Small intestine (tissue), 7 donors: Measurements from ENCODE around the gene ZNF521. TPM values are rescaled to one million over a fixed set of nuclear protein-coding genes. Genes with fewer than 3 reads are reported as not detected.

ENCODE experiments used
- DNase-seq, 2 donors: peaks; one replicate each; pipeline versions ENCODE4 v3.0.0 to v3.0.0-alpha.2; 2013
- FAIRE-seq: peaks from 2 replicates; lab custom pipeline; 2012; peaks lifted over from hg19 to GRCh38; lab: Jason Lieb, UNC
- H3K27ac ChIP-seq, 3 donors: one replicate each; pipeline ENCODE4 v1.5.1; 2013; ENCODE audit warnings: low read length in 2 of 3, mild to moderate bottlenecking in 2 of 3, control low read depth in 1 of 3, inconsistent platforms in 1 of 3, low read depth in 1 of 3, moderate library complexity in 1 of 3
- H3K27me3 ChIP-seq, 3 donors: one replicate each; pipeline ENCODE4 v1.6.1; 2013; ENCODE audit warnings: low read length in 3 of 3, inconsistent platforms in 1 of 3; ENCODE audit not compliant: control insufficient read depth in 3 of 3, insufficient read depth in 3 of 3
- H3K36me3 ChIP-seq, 3 donors: one replicate each; pipeline ENCODE4 v1.6.1; 2013; ENCODE audit warnings: low read length in 3 of 3, inconsistent platforms in 1 of 3, low read depth in 1 of 3, mild to moderate bottlenecking in 1 of 3, moderate library complexity in 1 of 3; ENCODE audit not compliant: control insufficient read depth in 3 of 3, insufficient read depth in 2 of 3
- H3K4me1 ChIP-seq, 3 donors: one replicate each; pipeline ENCODE4 v1.6.1; 2013; ENCODE audit warnings: low read length in 2 of 3, inconsistent platforms in 1 of 3, low read depth in 1 of 3, mild to moderate bottlenecking in 1 of 3, moderate library complexity in 1 of 3; ENCODE audit not compliant: control insufficient read depth in 3 of 3, insufficient read depth in 2 of 3
- H3K4me3 ChIP-seq, 3 donors: one replicate each; pipeline ENCODE4 v1.5.1; 2013; ENCODE audit warnings: low read length in 3 of 3, control low read depth in 1 of 3, inconsistent platforms in 1 of 3, low read depth in 1 of 3, mild to moderate bottlenecking in 1 of 3, moderate library complexity in 1 of 3
- H3K9me3 ChIP-seq, 2 donors: one replicate each; pipeline ENCODE4 v1.6.1; 2013; ENCODE audit warnings: low read depth in 1 of 2, low read length in 1 of 2; ENCODE audit not compliant: control insufficient read depth in 2 of 2, insufficient read depth in 1 of 2
- WGBS, 3 donors: extraction: QIAGEN DNeasy Blood & Tissue Kit; methylation state at CpG; one replicate each; pipeline ENCODE4 v1.1.7; 2013; 5-methylcytosine and 5-hydroxymethylcytosine counted together
- polyA plus RNA-seq, 4 donors: library from polyadenylated mRNA; stranded (reverse) in 3 of 4; unstranded in 1 of 4; fragments of 200-250 nt in 3 of 4; fragments of 120-200 nt in 1 of 4; gene quantifications; one replicate each; pipeline versions ENCODE4 v1.2.1 to v1.2.3, GENCODE V29; 2013
- donor health status: healthy with polysubstance abuse.
- donor health status: control.
- donor health status: control.
- donor health status: Bipolar disorder and iron deficiency.
- donor health status: healthy.

ZNF521 gene
- polyA plus RNA-seq, 4 donors: 3.5 to 5.5 (median 3.9) TPM; not detected in 1

- Histone ChIP-seq H3K27ac (no peak overlapping the region), H3K4me1 (no peaks in the 10 kb centered on the region), H3K4me3 (no peak overlapping the region), H3K27me3 (no peaks in the 10 kb centered on the region), H3K9me3 (no peaks in the 10 kb centered on the region), H3K36me3 (no peaks in the 10 kb centered on the region)
- FAIRE-seq (no peak), DNase-seq (no peak)
These were observed 20.0 kb downstream of the ZNF521 start for GRCh38 chr18:25332002-25332401.

GRCh38 chr18:25329783-25330182 is 22.2 kb downstream of the ZNF521 start:
- H3K27me3 ChIP-seq: no peaks in the 10 kb centered on the region
- H3K27ac ChIP-seq: no peak overlapping the region
- no peaks in the 10 kb centered on the region for H3K36me3 ChIP-seq
- FAIRE-seq (no peak), DNase-seq (no peak)
- no peaks in the 10 kb centered on the region for H3K4me1 ChIP-seq
- no peaks in the 10 kb centered on the region for H3K9me3 ChIP-seq
- 56 to 62% (median 61%) methylated on average over 1 of the region's 1 CpG for WGBS, 3 donors
- H3K4me3 ChIP-seq: no peak overlapping the region

GRCh38 chr18:25327584-25327983 is 24.4 kb downstream of the ZNF521 start:
- Histone ChIP-seq H3K27ac (no peak overlapping the region), H3K27me3 (no peaks in the 10 kb centered on the region), H3K9me3 (no peaks in the 10 kb centered on the region), H3K36me3 (no peaks in the 10 kb centered on the region), H3K4me1 (no peaks in the 10 kb centered on the region), H3K4me3 (no peak overlapping the region)
- 59 to 71% (median 67%) methylated on average over 9 of the region's 9 CpGs for WGBS, 3 donors
- DNase-seq (no peak), FAIRE-seq (no peak)

GRCh38 chr18:25326361-25326952 is 25.5 kb downstream of the ZNF521 start:
- H3K4me1 ChIP-seq: no peaks in the 10 kb centered on the region
- WGBS, 3 donors: 75 to 90% (median 85%) methylated on average over 4 of the region's 4 CpGs
- FAIRE-seq (no peak), DNase-seq (no peak)
- no peak overlapping the region for H3K4me3 ChIP-seq
- no peaks in the 10 kb centered on the region for H3K36me3 ChIP-seq
- H3K9me3 ChIP-seq: no peaks in the 10 kb centered on the region
- no peak overlapping the region for H3K27ac ChIP-seq
- no peaks in the 10 kb centered on the region for H3K27me3 ChIP-seq

GRCh38 chr18:25322806-25323205 is 29.2 kb downstream of the ZNF521 start:
- H3K36me3 ChIP-seq: no peaks in the 10 kb centered on the region
- H3K27me3 ChIP-seq: no peaks in the 10 kb centered on the region
- no peak for FAIRE-seq
- DNase-seq: no peak
- WGBS, 3 donors: 84 to 89% (median 86%) methylated on average over 4 of the region's 4 CpGs
- no peak overlapping the region for H3K4me3 ChIP-seq
- H3K9me3 ChIP-seq: no peaks in the 10 kb centered on the region
- no peak overlapping the region for H3K27ac ChIP-seq
- H3K4me1 ChIP-seq: no peaks in the 10 kb centered on the region

- no peak for DNase-seq
- no peaks in the 10 kb centered on the region for H3K36me3 ChIP-seq
- H3K27me3 ChIP-seq: no peaks in the 10 kb centered on the region
- no peaks in the 10 kb centered on the region for H3K4me1 ChIP-seq
- H3K9me3 ChIP-seq: no peaks in the 10 kb centered on the region
- H3K4me3 ChIP-seq: no peak overlapping the region
- no peak for FAIRE-seq
- H3K27ac ChIP-seq: no peak overlapping the region
- WGBS, 3 donors: 80 to 85% (median 81%) methylated on average over 9 of the region's 9 CpGs
These were observed 35.5 kb downstream of the ZNF521 start for GRCh38 chr18:25316381-25317018.

- H3K4me1 ChIP-seq: no peaks in the 10 kb centered on the region
- H3K27ac ChIP-seq: no peak overlapping the region
- no peaks in the 10 kb centered on the region for H3K36me3 ChIP-seq
- H3K9me3 ChIP-seq: no peaks in the 10 kb centered on the region
- no peak overlapping the region for H3K4me3 ChIP-seq
- no peak for FAIRE-seq
- DNase-seq: no peak
- H3K27me3 ChIP-seq: no peaks in the 10 kb centered on the region
These were observed 37.2 kb downstream of the ZNF521 start for GRCh38 chr18:25314838-25315190.

- no peaks in the 10 kb centered on the region for H3K4me1 ChIP-seq
- WGBS, 3 donors: 70 to 73% (median 72%) methylated on average over 3 of the region's 3 CpGs
- DNase-seq (no peak), FAIRE-seq (no peak)
- no peaks in the 10 kb centered on the region for H3K36me3 ChIP-seq
- H3K4me3 ChIP-seq: no peak overlapping the region
- no peak overlapping the region for H3K27ac ChIP-seq
- H3K9me3 ChIP-seq: no peaks in the 10 kb centered on the region
- H3K27me3 ChIP-seq: no peaks in the 10 kb centered on the region
These were observed 37.7 kb downstream of the ZNF521 start for GRCh38 chr18:25314151-25314837.
